Right atrium auricular region (tissue), 2 donors: ENCODE data around the gene DEGS2. TPM values are rescaled to one million over a fixed set of nuclear protein-coding genes. Genes with fewer than 3 reads are reported as not detected.

ENCODE experiments used
- DNase-seq: peaks from one replicate; pipeline ENCODE4 v3.0.0-alpha.2; 2019; ENCODE audit warnings: low spot score
- H3K27ac ChIP-seq, 2 donors: fragments of 200-600 bp; sonication (generic); 1 replicate in 1 of 2; 2 replicates in 1 of 2; pipeline ENCODE4 v1.5.1; 2016 to 2019
- H3K27me3 ChIP-seq, 2 donors: fragments of 200-600 bp; sonication (generic); one replicate each; pipeline versions ENCODE4 v1.5.1 to v1.6.0; 2017 to 2019
- H3K36me3 ChIP-seq: fragments of 200-600 bp; sonication (generic); one replicate; pipeline ENCODE4 v1.5.1; 2016
- H3K4me1 ChIP-seq, 2 donors: fragments of 200-600 bp; sonication (generic); one replicate each; pipeline versions ENCODE4 v1.5.1 to v1.6.0; 2017 to 2019
- H3K4me3 ChIP-seq, 2 donors: fragments of 200-600 bp; sonication (generic); 1 replicate in 1 of 2; 2 replicates in 1 of 2; pipeline ENCODE4 v1.5.1; 2017 to 2019; ENCODE audit warnings: mild to moderate bottlenecking in 1 of 2, moderate library complexity in 1 of 2
- H3K9me3 ChIP-seq, 2 donors: fragments of 200-600 bp; sonication (generic); one replicate each; pipeline ENCODE4 v1.5.1; 2019
- total RNA-seq, 2 donors: library from RNA; depleted of rRNA; stranded (reverse); fragments of >200 nt; gene quantifications; one replicate each; pipeline ENCODE4 v1.1.0, GENCODE V29; 2016
- TF ChIP-seq, protein P1 (sequence below), 2 donors: fragments of 200-600 bp; sonication (generic); IDR thresholded peaks; one replicate each; pipeline ENCODE4 v1.5.1; 2019; ENCODE audit warnings: antibody characterized with exemption in 2 of 2

DEGS2 gene
- total RNA-seq, 2 donors from 2014 or later, result not detected

DNA sequence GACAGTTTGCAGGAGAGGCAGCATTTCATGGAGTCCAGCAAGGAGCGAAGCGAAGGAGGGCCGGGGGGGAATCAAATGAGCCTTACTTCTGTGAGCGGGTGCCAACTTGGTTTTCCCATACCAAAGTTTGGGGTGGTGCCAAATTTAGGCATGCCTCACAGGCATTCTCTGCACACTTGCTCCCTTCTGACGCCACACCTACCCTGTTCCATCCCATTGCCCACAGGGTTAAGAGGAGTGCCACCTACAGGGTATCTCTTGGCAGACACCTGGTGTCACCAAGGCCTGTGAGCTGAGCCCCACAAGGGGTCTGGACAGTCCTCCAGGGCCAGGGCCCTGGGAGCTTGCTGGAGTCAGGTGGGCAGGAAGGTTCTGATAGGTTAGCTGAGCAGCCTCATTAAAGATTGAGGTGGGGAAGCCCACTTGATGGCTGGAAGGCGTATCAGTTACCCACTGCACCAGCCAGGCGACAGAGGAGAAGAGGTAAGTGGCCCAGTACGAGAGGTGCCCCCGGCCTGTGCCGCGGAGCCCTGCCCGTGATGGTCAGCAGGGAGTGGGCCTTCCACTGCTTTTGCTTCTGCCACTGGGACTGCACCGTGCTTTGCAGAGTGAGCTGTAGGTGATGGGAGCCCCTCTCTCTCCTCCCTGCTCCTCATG is 45.2 kb downstream of the DEGS2 start:
- no peaks in the 10 kb centered on the region for H3K27me3 ChIP-seq
- no peak overlapping the region for H3K4me3 ChIP-seq
- no peaks in the 10 kb centered on the region for H3K36me3 ChIP-seq
- no peaks in the 10 kb centered on the region for H3K9me3 ChIP-seq
- TF ChIP-seq, protein P1, sequence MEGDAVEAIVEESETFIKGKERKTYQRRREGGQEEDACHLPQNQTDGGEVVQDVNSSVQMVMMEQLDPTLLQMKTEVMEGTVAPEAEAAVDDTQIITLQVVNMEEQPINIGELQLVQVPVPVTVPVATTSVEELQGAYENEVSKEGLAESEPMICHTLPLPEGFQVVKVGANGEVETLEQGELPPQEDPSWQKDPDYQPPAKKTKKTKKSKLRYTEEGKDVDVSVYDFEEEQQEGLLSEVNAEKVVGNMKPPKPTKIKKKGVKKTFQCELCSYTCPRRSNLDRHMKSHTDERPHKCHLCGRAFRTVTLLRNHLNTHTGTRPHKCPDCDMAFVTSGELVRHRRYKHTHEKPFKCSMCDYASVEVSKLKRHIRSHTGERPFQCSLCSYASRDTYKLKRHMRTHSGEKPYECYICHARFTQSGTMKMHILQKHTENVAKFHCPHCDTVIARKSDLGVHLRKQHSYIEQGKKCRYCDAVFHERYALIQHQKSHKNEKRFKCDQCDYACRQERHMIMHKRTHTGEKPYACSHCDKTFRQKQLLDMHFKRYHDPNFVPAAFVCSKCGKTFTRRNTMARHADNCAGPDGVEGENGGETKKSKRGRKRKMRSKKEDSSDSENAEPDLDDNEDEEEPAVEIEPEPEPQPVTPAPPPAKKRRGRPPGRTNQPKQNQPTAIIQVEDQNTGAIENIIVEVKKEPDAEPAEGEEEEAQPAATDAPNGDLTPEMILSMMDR (IDR thresholded peaks at IDR 0.05), result no peak
- peaks cover 0 to 4% of the 10 kb centered on the region in 2 donors for H3K4me1 ChIP-seq
- no peak for DNase-seq
- H3K27ac ChIP-seq, result no peak overlapping the region

DNA sequence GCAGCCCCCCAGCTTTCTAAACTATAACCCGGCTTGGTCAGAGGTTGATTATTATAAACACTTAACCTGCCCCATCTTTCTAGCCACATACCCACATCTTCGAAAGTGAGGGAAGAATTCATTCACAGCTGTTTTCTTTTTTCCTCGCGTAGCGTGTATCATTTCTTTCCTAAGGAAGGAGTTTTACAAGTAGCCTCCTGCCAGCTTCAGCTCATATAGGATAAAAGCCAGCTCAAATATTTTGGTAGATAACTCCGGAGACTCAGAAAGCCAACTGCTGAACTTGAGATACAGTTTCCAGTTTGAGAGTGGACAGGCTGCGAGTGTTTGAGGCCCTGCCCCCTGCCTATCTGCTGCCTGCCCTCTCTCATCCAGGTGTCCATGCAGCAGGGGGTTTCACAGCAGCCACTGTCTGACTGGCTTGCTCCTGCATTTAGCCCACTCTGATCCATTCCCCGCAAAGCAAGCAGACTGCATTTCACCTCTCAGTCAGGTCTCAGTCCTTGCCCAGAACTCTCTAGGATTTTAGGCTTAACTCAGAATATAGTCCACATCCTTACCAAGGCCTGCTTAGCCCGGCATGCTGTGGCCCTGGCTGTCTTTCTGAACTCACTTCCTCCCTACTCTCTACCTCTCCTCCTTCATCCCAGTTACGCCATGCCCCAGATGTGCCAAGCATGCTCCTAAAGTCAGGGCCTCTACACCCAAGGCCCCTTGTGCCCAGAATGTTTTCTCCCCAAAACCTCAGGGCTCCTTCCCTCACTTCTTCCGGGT is 47.3 kb downstream of the DEGS2 start:
- no peaks in the 10 kb centered on the region for H3K27me3 ChIP-seq
- H3K36me3 ChIP-seq, result no peaks in the 10 kb centered on the region
- no peak overlapping the region for H3K27ac ChIP-seq
- peaks cover 0 to 24% of the 10 kb centered on the region in 2 donors for H3K4me1 ChIP-seq
- H3K9me3 ChIP-seq, result no peaks in the 10 kb centered on the region
- no peak overlapping the region for H3K4me3 ChIP-seq
- TF ChIP-seq, protein P1 (IDR thresholded peaks at IDR 0.05), result no peak
- DNase-seq, result no peak

DNA sequence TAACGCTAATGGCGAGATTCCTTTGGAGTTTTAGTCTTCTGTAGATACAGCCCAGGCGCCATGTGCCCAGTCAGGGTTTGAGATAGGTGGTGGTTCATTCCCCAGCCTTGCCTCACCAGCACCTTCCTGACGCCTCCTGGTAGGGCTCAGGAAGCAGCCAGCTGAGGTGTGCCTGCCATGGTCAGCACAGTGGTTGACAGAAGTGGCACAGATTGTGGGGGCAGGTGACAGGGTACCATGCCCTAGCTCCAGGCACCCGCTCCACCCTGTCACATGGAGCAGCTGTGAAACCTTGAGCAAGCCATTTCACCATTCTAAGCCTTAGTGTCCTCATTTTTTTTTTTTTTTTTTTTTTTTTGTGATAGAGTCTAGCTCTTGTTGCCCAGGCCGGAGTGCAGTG is 48.6 kb downstream of the DEGS2 start:
- no peaks in the 10 kb centered on the region for H3K9me3 ChIP-seq
- H3K4me3 ChIP-seq, result no peak overlapping the region
- H3K36me3 ChIP-seq, result no peaks in the 10 kb centered on the region
- TF ChIP-seq, protein P1 (IDR thresholded peaks at IDR 0.05), result no peak
- H3K27ac ChIP-seq, result no peak overlapping the region
- peaks cover 0 to 37% of the 10 kb centered on the region in 2 donors for H3K4me1 ChIP-seq
- no peaks in the 10 kb centered on the region for H3K27me3 ChIP-seq
- DNase-seq, result no peak

DNA sequence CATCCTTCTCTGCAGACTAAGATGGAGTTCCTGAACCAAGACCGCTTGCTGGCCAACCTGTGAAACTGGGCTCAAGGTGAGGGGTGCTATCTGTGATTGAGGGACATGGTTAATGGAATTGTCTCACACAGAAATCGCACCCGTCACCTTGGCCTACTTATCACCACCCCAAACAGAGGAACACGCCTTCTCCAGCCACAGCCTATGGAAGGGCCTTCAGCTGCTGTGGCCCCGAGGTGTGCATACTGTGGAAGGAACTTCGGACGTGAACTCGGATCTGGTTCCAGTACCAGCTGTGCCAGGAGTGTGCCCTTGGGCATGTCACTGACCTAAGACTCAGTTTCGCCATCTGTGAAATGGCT is 49.9 kb downstream of the DEGS2 start:
- no peaks in the 10 kb centered on the region for H3K36me3 ChIP-seq
- H3K27ac ChIP-seq, result no peak overlapping the region
- H3K4me1 ChIP-seq, result peaks cover 0 to 48% of the 10 kb centered on the region in 2 donors
- no peaks in the 10 kb centered on the region for H3K27me3 ChIP-seq
- H3K4me3 ChIP-seq, result no peak overlapping the region
- no peak for DNase-seq
- TF ChIP-seq, protein P1 (IDR thresholded peaks at IDR 0.05), result no peak
- no peaks in the 10 kb centered on the region for H3K9me3 ChIP-seq

DNA sequence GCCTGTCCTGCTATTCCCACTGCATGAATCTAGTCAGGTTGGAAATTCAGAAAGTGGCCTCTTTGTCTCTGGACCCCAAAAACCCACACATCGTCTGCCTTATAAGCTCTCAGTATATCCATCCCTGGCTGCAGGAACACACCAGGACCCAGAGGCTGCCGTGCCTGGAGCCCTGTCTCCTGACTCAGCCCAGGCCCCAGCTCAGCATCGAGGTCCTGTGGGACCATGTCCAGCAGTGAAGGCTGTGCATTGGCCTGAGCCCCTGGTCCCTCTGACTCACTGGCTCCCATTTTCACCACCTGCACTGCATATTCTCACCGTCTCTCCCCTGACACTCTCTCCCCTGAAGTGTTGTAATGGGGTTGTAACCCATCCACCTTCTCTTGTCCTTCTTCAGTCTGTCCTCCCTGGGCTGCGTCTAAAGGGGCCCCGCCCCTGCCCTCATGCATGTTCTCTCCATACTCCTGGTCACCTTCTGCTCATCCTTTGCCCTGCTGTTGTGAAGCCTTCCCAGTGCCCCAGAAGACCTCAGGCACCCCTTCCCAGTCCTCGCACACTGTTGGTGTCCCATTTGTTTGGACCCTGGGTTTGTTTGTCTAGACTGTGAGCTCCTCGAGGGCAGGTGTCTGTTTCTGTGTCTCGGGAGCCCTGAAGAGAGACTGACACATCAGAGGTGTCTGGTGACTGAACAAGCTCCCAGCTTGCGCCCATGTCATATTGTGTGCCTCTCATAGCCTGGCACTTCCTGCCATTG is 50.4 kb downstream of the DEGS2 start:
- Histone ChIP-seq H3K9me3 (no peaks in the 10 kb centered on the region), H3K4me1 (peaks cover 0 to 54% of the 10 kb centered on the region in 2 donors), H3K36me3 (no peaks in the 10 kb centered on the region), H3K27me3 (no peaks in the 10 kb centered on the region), H3K27ac (no peak overlapping the region), H3K4me3 (no peak overlapping the region)
- TF ChIP-seq, protein P1 (IDR thresholded peaks at IDR 0.05), result no peak
- DNase-seq, result no peak
